Neural progenitor cell (in vitro differentiated cells): ENCODE data around the gene RASGRP1. TPM values are rescaled to one million over a fixed set of nuclear protein-coding genes. Genes with fewer than 3 reads are reported as not detected.

Source experiments
- DNase-seq: peaks from one replicate; pipeline ENCODE4 v3.0.0-alpha.2; 2016; ENCODE audit warnings: low spot score
- H2AFZ ChIP-seq: fragments of 200-600 bp; sonication (generic); replicated peaks from 2 replicates; pipeline ENCODE4 v1.6.1; 2016; ENCODE audit warnings: antibody characterized with exemption
- H3F3A ChIP-seq: fragments of 200-600 bp; sonication (generic); 2 replicates; pipeline ENCODE4 v1.6.1; 2016; ENCODE audit warnings: antibody characterized with exemption, low read depth
- H3K27ac ChIP-seq: fragments of 200-600 bp; sonication (generic); 2 replicates; pipeline ENCODE4 v1.5.1; 2016; ENCODE audit warnings: mild to moderate bottlenecking
- H3K27me3 ChIP-seq: fragments of 200-600 bp; sonication (generic); 2 replicates; pipeline ENCODE4 v1.6.1; 2016; ENCODE audit warnings: mild to moderate bottlenecking, moderate library complexity
- H3K36me3 ChIP-seq: fragments of 200-600 bp; sonication (generic); 2 replicates; pipeline ENCODE4 v1.5.1; 2016
- H3K4me1 ChIP-seq: fragments of 200-600 bp; sonication (generic); 2 replicates; pipeline ENCODE4 v1.6.1; 2016; ENCODE audit warnings: mixed run types
- H3K4me2 ChIP-seq: fragments of 200-600 bp; sonication (generic); 2 replicates; pipeline ENCODE4 v1.6.1; 2016
- H3K4me3 ChIP-seq: fragments of 200-600 bp; sonication (generic); 2 replicates; pipeline ENCODE4 v1.5.1; 2016
- H3K79me2 ChIP-seq: fragments of 200-600 bp; sonication (generic); 2 replicates; pipeline ENCODE4 v1.6.1; 2016; ENCODE audit warnings: low read depth
- H3K9ac ChIP-seq: fragments of 200-600 bp; sonication (generic); 2 replicates; pipeline ENCODE4 v1.6.1; 2016
- H3K9me3 ChIP-seq: fragments of 200-600 bp; sonication (generic); 2 replicates; pipeline ENCODE4 v1.5.1; 2016; ENCODE audit warnings: low read depth
- H4K20me1 ChIP-seq: fragments of 200-600 bp; sonication (generic); 2 replicates; pipeline ENCODE4 v1.6.1; 2016; ENCODE audit warnings: low read depth
- H3K27ac Mint-ChIP-seq: 3 replicates; pipeline ENCODE4 v1.8.0; 2021; ENCODE audit warnings: mixed read lengths
- H3K27me3 Mint-ChIP-seq: 2 replicates; pipeline ENCODE4 v1.8.0; 2022; ENCODE audit warnings: low read depth, mild to moderate bottlenecking, inconsistent platforms, moderate library complexity, mixed read lengths; ENCODE audit not compliant: insufficient read depth
- H3K36me3 Mint-ChIP-seq: 3 replicates; pipeline ENCODE4 v1.8.0; 2021; ENCODE audit warnings: mixed read lengths
- H3K4me1 Mint-ChIP-seq: 3 replicates; pipeline ENCODE4 v1.8.0; 2021; ENCODE audit warnings: mixed read lengths
- H3K4me3 Mint-ChIP-seq: 3 replicates; pipeline ENCODE4 v1.8.0; 2021; ENCODE audit warnings: mild to moderate bottlenecking, moderate library complexity, mixed read lengths
- H3K9me3 Mint-ChIP-seq: 3 replicates; pipeline ENCODE4 v1.8.0; 2020; ENCODE audit warnings: mixed read lengths
- EZH2 ChIP-seq: fragments of 200-600 bp; sonication (generic); IDR thresholded peaks from 2 replicates; pipeline ENCODE4 v1.6.1; 2017; ENCODE audit warnings: antibody characterized with exemption, mild to moderate bottlenecking, moderate library complexity
- EZH2phosphoT487 ChIP-seq: fragments of 200-600 bp; sonication (generic); IDR thresholded peaks from 2 replicates; pipeline ENCODE4 v1.6.1; 2017; ENCODE audit warnings: antibody characterized with exemption
- total RNA-seq: library from RNA; depleted of rRNA; stranded (reverse); fragments of >200 nt; gene quantifications from 2 replicates; pipeline ENCODE4 v1.2.3, GENCODE V29; 2015; ENCODE audit warnings: low replicate concordance
- TF ChIP-seq, protein P1 (sequence below): fragments of 200-600 bp; sonication (generic); IDR thresholded peaks from 2 replicates; pipeline ENCODE4 v1.5.1; 2017; ENCODE audit warnings: antibody characterized with exemption, mild to moderate bottlenecking

Gene RASGRP1
- total RNA-seq, 1 donor from 2014 or later = 2.5 TPM

DNA sequence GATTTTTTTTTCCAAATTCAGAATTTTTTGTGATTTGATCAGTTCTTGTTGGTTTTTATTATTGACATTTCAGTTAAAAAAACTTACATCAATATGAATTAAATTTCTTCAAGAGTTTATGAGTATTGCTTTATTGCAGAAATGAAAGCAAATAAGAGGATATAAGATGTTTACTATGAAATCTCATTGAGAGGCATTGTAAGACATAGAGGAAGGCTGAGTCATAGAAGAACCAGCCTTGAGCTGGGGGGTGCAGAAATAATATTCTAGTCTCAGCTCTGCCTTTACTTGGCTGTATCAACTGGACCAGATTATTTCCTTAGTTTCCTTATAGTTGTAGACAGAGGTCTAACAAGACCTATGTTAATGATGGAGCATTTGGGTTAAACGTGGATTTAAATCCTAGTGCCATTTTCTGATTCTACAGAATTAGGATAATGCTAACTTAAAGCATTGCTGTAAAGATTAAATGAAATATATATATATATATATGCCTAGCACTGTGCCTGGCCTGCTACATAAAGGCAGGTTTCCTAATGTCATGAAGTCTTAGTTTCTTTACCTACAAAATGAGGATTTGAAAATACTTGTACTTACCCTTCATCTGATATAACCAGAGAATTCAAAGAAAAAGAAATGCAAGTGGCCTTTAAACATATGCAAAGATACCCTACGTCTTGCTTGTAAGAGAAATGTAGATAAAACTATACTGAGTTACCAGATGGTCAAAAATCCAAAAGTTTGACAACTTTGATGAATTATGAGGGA lies 103.4 kb downstream of the RASGRP1 start:
- no peak for DNase-seq
- Histone ChIP-seq H3K9ac (no peak overlapping the region), H3K4me2 (no peak overlapping the region), H3K4me1 (no peaks in the 10 kb centered on the region), H3K27ac (no peak overlapping the region), H2AFZ (no peak overlapping the region), H3K4me3 (no peak overlapping the region), H3K79me2 (peaks cover 90% of the 10 kb centered on the region), H3K27me3 (no peaks in the 10 kb centered on the region), H3F3A (no peaks in the 10 kb centered on the region), H3K9me3 (no peaks in the 10 kb centered on the region), H4K20me1 (peaks cover 36% of the 10 kb centered on the region), H3K36me3 (peaks cover 6% of the 10 kb centered on the region)
- Mint-ChIP-seq H3K27me3 (no peaks in the 10 kb centered on the region), H3K4me1 (no peaks in the 10 kb centered on the region), H3K4me3 (no peak overlapping the region), H3K9me3 (no peaks in the 10 kb centered on the region), H3K27ac (no peak overlapping the region), H3K36me3 (peaks cover 6% of the 10 kb centered on the region)
- TF ChIP-seq, protein P1, sequence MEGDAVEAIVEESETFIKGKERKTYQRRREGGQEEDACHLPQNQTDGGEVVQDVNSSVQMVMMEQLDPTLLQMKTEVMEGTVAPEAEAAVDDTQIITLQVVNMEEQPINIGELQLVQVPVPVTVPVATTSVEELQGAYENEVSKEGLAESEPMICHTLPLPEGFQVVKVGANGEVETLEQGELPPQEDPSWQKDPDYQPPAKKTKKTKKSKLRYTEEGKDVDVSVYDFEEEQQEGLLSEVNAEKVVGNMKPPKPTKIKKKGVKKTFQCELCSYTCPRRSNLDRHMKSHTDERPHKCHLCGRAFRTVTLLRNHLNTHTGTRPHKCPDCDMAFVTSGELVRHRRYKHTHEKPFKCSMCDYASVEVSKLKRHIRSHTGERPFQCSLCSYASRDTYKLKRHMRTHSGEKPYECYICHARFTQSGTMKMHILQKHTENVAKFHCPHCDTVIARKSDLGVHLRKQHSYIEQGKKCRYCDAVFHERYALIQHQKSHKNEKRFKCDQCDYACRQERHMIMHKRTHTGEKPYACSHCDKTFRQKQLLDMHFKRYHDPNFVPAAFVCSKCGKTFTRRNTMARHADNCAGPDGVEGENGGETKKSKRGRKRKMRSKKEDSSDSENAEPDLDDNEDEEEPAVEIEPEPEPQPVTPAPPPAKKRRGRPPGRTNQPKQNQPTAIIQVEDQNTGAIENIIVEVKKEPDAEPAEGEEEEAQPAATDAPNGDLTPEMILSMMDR = no peak
- TF ChIP-seq EZH2phosphoT487 (no peak), EZH2 (no peak)

DNA sequence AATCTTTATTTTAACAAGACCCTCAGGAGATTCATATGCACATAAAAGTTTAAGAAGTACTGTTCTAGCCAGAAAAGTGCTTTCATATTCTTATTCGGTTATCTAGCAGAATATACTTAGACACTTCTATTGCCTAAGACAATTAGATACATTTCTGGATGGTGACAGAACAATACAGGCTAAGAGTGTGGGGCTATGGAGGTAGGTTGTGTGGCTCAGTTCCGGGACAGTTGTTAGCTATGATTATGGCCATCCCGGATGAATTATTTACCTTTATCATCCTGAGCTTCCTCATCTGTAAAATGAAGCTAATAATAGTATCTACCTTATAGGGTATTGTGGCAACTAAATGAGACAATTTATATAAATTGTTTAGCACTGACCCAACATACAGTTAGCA lies 104.1 kb downstream of the RASGRP1 start:
- Mint-ChIP-seq H3K4me1 (no peaks in the 10 kb centered on the region), H3K4me3 (no peak overlapping the region), H3K36me3 (peaks cover 6% of the 10 kb centered on the region), H3K9me3 (no peaks in the 10 kb centered on the region), H3K27me3 (no peaks in the 10 kb centered on the region), H3K27ac (no peak overlapping the region)
- peaks cover 2% of the 10 kb centered on the region for H3K4me1 ChIP-seq
- H3K27ac ChIP-seq = no peak overlapping the region
- no peak overlapping the region for H2AFZ ChIP-seq
- no peak for DNase-seq
- no peak overlapping the region for H3K4me3 ChIP-seq
- H3K36me3 ChIP-seq = peaks cover 2% of the 10 kb centered on the region
- no peak overlapping the region for H3K4me2 ChIP-seq
- peaks cover 43% of the 10 kb centered on the region for H4K20me1 ChIP-seq
- H3K79me2 ChIP-seq = peaks cover 97% of the 10 kb centered on the region
- H3K9me3 ChIP-seq = no peaks in the 10 kb centered on the region
- no peaks in the 10 kb centered on the region for H3K27me3 ChIP-seq
- no peak overlapping the region for H3K9ac ChIP-seq
- no peaks in the 10 kb centered on the region for H3F3A ChIP-seq
- no peak for TF ChIP-seq EZH2
- TF ChIP-seq, protein P1 = no peak
- TF ChIP-seq EZH2phosphoT487 = no peak

DNA sequence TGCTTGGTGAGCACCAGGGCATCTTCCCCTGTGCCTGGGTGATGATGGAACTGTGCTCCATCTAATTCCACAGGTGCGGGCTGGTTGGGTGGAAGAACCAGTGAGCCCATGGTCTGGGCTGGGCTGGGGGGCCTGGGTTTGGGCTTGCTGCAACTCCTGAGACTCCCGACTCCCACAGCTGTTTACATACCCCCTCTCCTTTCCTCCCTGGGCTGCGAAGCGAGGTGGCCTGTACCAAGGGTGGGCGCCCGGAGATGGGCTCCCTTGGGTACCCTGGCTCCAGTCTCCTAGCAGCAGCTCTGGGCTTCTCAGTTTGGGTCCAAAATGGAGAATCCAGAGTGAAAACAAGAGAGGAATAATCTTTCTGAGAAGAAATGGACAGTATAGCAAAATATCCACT lies 105.1 kb downstream of the RASGRP1 start:
- H3K4me2 ChIP-seq = no peak overlapping the region
- H3F3A ChIP-seq = peaks cover 3% of the 10 kb centered on the region
- H3K4me3 Mint-ChIP-seq = no peak overlapping the region
- peaks cover 6% of the 10 kb centered on the region for H3K36me3 Mint-ChIP-seq
- TF ChIP-seq EZH2phosphoT487 (no peak), EZH2 (no peak)
- TF ChIP-seq, protein P1 = no peak
- H3K4me1 Mint-ChIP-seq = peaks cover 6% of the 10 kb centered on the region
- no peaks in the 10 kb centered on the region for H3K27me3 Mint-ChIP-seq
- H3K27ac ChIP-seq = no peak overlapping the region
- H3K4me3 ChIP-seq = no peak overlapping the region
- peak overlapping the region; percentile 15 for H3K27ac Mint-ChIP-seq
- no peaks in the 10 kb centered on the region for H3K9me3 ChIP-seq
- H3K9ac ChIP-seq = no peak overlapping the region
- H3K9me3 Mint-ChIP-seq = no peaks in the 10 kb centered on the region
- peaks cover 43% of the 10 kb centered on the region for H4K20me1 ChIP-seq
- H3K27me3 ChIP-seq = no peaks in the 10 kb centered on the region
- H2AFZ ChIP-seq = no peak overlapping the region
- no peak for DNase-seq
- H3K4me1 ChIP-seq = peaks cover 8% of the 10 kb centered on the region
- peaks cover 100% of the 10 kb centered on the region for H3K79me2 ChIP-seq
- H3K36me3 ChIP-seq = no peaks in the 10 kb centered on the region
